Left hindlimb (tissue), 1 donor: ENCODE data around the gene EVPLL.
"Not testable (repeated sequence)": the region's sequence is repeated elsewhere in the genome, so short reads cannot be mapped to it uniquely, and the experiment has no call there.

Experiments used
- DNase-seq: peaks from one replicate; pipeline ENCODE4 v3.0.0-alpha.2; 2018

EVPLL gene

DNA sequence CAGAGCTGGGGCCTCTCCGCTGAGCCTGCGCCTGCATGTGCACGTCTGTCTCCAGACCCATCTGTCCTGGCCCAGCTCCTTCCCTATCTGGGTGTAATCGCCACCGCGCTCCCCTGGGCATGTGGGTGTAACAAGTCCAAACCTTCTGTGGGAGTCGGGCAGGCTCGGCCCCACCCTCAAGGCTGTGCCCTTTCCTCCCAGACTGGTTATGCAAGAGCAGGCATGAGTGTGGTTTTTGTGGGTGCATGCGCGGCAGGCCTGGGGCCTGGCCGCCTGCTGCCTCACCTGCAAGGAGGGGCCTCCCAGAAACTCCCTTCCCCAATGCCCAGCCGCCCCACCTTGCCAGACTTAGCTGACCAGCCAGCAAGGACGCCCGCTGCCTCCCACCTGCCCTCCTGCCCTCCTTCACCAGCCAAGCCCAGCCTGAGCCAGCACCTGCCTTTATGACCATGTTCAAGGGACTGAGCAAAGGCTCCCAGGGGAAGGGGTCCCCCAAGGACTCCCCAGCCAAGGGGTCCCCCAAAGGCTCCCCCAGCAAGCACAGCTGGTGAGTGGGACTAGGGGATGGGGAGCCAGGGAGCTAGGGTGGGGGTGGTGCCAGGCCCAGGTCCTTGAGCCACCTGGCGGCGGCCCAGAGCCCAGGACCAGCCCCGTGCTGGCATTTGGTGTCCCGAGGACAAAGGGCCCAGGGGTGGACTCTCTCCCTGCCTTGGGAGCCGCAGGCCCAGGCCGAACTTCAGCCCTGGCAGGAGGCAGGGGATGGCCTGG, at the start of gene EVPLL:
Gene EVPLL (plus strand): TSS at position 342 of the 768 bp plus-strand sequence. CDS start 3,160 bp downstream, outside the sequence.
- no peak for DNase-seq

DNA sequence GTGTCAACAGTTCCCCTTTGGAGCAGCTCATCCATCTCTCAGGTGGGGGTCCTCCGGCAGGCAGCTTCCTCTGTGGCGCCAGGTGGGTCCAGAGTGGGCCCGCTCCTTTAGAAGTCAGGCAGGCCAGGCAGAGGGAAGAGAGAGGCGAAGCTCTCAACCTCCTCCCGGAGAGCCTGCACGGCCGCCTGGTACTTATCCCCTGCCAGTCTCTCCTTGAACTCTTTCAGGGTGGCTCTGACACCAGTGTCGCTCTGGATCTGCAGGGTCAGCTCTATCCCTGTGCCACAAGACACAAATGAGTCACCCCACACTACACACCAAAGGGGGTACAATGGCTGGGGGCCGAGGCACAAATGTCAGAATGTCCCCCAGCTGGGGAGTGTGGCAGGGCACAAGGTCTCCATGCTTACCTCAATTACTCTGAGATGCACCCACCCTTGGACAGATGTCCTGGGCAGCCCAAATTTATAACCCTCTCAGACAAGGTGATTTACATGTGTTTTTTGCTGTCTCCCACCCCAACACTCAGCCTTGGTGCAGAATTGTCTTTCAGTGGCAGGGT, 48.9 kb upstream of the EVPLL start:
- DNase-seq: no peak

DNA sequence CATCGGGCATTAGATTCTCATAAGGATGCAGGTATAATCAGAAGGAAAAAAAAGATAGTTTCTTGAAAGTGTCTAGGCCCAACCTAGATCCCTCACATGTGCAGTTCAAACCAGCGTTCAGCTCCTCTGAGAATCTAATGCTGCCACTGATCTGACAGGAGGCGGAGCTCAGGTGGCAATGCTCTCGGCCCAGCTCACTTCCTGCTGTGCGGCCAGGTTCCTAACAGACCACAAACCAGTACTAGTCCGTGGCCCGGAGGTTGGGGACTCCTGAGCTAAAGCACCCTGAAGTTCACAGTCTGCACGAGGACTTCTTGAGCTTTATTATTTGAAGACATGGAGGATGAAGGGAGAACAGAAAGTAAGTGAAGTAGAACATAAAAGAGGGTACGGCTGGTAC, 45.7 kb upstream of the EVPLL start:
- no peak for DNase-seq

DNA sequence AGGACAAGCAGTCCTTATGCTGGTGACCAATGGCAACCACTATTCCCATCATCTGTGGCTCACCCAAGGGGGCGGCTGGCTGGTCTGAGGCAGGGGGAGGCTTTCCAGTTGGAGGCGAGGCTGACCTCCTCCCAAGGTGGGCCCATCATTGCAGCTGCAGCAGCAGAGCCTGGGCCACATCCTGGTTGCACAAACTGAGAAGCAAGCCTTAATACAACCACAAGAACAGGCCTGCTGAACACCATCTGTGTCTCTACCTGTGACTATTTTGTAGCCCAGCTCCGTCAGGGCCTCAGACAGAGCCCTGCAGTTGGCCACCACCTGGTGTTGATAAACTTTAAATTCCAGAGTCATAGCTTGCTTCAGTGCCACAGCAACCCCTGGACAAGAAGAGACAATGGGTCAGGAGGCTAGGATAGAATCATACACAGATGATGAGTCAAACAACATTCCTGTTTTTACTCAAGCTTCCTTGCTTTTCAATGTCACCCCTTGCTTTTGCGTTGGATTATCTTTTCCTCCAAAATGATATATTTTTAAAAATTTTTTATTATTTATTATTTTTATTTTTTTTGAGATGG, 44.6 kb upstream of the EVPLL start:
- DNase-seq: no peak

DNA sequence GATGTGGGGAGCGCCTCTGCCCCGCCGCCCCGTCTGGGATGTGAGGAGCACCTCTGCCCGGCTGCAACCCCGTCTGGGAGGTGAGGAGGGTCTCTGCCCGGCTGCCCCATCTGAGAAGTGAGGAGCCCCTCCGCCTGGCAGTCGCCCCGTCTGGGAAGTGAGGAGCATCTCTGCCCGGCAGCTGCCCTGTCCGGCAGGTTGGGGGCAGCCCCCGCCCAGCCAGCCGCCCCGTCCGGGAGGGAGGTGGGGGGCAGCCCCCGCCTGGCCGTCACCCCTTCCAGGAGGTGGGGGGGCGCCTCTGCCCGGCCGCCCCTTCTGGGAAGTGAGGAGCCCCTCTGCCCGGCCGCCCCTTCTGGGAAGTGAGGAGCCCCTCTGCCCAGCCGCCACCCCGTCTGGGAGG, 39.4 kb upstream of the EVPLL start:
- not testable (repeated sequence) for DNase-seq

DNA sequence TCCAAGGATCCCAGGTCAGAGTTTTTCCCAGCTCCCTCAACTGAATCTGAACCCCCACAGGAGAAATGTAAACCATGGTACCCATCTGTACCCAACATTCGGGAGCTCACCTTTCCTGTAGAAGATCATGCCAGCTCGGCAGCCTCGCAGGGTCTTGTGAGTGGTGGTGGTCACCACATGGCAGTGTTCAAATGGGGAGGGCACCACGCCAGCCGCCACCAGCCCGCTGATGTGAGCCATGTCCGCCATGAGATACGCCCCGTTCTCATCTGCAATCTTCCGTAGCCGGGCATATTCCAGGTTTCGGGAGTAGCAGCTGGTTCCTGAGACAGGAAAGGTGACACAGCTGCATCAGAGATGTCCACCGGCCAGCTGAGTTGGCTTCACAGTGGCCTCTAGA, 37.6 kb upstream of the EVPLL start:
- no peak for DNase-seq

DNA sequence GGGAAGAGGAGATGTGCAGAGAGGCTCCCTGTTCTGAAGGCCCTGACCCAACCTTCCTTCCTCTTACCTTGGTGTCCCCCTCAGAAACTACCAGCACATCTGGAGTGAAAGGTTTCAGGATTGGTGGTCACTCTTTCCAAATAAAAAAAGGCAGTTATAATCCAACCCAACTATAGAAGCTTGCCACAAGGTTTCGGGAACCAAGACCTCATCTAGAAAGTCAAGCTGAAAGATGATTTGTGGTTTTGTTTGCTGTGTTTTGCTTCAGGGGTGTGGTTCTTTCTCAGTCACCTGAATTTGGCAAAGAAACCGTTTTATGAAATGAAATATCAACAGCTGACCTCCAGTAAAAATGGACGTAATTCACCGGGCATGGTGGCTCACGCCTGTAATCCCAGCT, 33.6 kb upstream of the EVPLL start:
- DNase-seq: no peak

DNA sequence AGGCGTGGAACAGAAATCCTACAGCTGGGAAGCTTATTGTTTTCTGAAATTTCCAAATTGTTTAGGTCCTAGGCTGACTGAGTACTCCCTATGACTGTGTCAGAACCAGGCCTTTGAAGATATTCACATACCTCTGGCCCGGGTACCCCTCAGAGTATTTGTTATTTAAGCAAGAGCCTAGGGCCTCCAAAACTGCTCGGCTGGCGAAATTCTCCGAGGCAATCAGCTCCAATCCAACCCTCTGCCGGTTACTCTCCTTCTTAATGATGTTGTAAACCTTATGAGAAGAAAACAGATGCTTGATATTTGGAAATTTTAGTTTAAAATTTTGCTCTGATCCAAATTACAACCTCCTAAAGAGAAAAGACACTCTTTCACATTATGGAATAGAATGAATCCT, 24.0 kb upstream of the EVPLL start:
- DNase-seq: no peak

DNA sequence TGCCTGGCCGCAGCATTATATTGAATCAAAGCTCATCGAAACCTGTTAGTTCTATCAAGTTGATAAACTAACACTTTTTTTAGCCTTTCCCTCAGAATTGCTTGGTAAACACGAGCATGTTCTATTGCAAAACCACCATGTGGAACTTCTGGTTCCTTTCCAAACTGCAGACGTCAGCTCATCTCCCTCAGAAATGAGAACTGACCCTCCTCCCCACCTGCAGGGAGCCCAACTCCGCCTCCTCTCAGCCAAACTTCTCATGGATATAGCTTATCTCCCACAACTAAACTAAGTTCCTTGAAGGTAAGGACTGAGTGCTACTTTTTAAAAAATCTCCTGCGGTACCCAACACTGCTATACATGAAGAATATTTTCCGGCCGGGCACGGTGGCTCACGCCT, 21.0 kb upstream of the EVPLL start:
- DNase-seq: no peak

DNA sequence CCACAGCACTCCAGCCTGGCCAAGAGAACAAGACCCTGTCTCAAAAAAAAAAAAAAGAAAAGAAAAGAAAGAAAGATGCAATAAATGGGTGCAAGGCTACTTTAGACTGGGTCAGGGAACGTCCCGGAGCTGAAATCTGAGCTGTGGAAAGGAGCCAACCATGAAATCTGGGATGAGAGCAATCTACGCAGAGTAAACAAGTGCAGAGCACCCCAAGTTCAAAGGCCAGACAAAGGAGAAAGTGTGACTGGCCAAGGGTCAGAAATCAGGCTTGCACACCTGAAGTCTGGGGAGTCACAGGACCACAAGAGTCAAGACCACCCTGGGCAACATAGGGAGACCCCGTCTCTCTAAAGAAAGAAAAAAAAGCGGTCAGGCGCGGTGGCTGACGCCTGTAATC, 17.1 kb upstream of the EVPLL start:
- DNase-seq: no peak

DNA sequence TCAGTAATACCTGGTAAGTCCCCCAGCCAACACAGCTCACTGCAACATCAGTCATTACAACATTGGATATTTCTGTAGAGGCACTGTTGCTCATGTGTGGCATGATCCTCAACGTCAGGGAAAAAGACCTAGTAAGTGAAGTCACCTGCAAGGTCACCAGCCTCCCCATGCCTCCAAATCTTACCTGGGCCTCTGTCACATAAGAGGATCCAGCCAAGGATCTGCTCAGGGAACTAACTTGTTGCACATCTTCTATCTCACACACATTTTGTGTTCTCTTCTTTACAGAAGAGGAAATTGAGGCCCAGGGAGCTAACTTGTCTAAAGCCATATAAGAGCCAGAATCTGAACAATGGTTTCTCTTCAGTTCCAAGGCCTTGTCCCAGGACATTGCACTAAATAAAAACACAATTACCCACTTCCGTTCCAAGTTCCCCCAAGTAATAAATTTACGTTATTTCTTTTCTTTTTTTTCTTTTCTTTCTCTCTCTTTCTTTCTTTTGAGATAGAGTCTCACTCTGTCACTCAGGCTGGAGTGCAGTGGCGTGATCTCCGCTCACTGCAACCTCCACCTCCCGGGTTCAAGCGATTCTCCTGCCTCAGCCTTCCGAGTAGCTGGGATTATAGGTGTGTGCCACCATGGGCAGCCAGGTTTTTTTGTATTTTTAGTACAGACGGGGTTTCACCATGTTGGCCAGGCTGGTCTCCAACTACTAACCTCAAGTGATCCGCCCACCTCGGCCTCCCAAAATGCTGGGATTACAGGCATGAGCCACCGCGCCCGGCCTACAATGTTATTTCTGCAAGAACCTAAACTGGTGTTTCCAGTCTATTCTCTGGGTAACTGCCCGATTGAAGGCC, 15.5 kb upstream of the EVPLL start:
- DNase-seq: no peak

DNA sequence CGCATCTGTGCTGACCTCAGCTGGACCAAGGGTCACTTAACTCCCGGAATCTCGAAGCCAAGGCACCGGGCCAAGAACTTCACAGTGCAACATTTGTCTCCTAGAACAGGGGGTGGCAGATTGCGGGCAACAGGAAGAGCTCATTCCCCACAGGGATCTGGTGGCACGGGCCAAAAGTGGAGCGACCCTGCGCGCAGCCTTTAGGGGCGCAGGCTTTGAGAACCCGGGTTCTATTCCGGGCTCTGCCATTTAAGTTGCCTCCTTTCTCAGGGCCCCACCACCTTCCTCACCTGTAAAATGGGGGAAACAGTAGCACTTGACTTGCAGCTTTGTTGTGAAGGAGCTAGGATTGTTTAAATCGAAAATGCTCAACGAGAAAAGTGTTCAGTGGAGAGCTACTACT, 14.9 kb upstream of the EVPLL start:
- DNase-seq: no peak

DNA sequence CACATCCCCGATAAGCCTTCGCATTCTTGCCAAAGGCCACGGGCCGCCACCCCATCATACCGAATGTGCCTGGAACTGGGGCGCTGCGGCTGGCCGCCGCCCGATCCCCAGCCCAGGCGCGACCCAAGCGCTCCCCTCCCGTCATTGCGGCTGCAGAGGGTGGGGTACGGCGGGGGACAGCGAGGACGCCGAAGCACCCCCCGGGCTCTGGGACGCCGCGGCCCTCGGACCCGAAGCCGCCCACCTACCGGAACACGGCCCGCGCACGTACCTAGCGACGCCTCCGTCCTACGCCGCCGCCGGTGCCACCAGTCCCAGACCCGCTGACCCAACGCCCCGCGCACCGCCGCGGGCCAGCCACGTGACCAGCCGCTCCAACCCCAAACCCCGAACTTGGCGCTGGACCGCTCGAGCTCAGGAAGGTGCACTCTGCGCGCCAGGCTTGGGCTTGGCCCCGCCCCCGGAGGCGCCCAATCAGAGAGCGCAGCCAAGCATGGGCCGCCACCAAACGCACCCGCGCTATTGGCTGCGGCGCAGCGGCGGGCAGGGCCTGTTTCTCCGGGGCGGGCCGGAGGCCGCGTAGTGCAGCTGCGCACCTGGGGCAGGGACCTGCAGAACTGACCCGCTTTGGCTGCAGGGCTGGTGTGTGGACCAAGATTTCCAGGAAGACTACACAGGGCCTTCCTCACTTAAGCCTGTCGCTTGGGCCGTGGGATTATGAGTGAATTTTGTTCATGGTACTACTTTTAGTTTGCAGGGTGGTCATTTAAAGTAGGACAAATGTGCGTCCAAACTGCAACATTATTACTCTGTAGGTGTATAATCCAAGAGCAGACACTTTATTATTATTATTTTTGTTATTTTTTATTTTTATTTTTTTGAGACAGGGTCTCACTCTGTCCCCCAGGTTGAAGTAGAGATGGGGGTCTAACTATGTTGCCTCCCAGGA, 14.2 kb upstream of the EVPLL start, which contains the start of gene SHMT1:
Gene SHMT1 (minus strand): TSS at position 450 of the 949 bp plus-strand sequence. CDS start 7,569 bp downstream, outside the sequence.
- peak; percentile 92 for DNase-seq

DNA sequence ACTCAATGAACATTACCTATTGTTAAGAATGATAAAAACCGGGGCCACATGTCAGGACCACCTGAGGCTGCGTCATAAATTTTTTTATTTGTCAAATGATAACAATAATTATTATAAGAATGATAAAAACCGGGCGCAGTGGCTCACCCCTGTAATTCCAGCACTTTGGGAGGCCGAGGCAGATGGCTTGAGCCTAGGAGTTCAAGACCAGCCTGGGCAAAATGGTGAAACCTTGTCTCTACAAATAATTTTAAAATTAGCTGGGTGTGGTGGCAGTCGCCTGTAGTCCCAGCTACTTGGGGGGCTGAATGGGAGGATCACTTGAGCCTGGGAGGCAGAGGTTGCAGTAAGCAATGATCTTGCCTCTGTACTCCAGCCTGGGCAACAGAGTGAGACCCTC, 13.4 kb upstream of the EVPLL start:
- DNase-seq: no peak

DNA sequence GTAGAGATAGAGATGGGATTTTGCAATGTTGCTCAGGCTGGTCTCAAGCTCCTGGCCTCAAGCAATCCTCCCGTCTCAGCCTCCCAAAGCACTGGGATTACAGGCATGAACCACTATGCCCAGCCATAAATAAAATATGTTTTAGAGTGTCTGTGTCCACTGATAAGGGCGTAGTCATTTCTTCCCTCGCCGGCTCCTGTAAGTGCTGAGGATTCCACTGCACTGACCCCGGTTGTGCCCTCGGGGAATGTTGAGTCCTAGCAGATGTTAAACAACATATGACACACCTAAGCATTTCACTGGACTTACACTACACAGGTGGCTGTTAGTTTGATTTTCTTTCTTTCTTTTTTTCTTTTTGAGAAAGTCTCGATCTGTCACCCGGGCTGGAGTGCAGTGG, 8.6 kb upstream of the EVPLL start:
- no peak for DNase-seq

DNA sequence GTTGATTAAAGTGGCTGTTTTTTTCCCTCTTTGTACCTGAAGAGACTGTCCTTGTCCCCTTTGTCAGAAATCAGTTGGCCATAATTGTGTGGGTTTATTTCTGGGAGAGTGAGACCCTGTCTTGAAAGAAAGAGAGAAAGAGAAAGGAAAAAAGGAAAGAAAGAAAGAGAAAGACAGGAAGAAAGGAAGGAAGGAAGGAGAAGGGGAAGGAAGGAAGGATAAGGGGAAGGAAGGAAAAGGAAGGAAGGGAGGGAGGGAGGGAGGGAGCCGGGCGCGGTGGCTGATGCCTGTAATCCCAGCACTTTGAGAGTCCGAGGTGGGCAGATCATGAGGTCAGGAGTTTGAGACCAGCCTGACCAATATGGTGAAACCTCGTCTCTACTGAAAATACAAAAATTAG, 6.8 kb upstream of the EVPLL start:
- DNase-seq: no peak

DNA sequence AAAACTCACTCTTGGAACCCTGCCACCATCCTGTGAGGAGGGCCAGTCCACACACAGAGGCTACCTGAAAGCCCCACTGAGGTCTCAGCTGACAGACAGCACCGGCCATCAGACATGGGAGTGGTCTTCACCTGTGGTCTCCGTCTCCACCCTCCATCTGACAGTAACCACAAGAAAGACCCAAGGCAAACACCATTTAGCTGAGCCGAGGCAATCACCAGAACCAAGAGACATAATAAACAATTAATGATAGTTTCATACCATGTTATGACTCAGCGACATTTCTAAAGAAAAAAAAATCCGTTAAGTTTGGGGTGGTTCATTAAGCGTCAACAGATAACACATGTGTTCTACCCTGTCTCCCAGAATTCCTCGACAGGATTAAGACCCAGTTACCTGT, 6.1 kb upstream of the EVPLL start:
- no peak for DNase-seq

DNA sequence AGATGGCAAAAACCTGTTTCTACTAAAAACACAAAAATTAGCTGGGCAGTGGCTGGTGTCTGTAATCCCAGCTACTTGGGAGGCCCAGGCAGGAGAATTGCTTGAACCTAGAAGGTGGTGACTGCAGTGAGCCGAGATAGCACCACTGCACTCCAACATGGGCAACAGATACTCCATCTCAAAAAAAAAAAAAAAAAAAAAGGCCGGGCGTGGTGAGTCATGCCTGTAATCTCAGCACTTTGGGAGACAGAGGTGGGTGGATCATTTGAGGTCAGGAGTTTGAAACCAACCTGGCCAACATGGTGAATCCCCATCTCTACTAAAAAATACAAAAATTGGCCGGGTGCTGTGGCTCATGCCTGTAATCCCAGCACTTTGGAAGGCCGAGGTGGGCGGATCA, 4.4 kb upstream of the EVPLL start:
- DNase-seq: not testable (repeated sequence)

DNA sequence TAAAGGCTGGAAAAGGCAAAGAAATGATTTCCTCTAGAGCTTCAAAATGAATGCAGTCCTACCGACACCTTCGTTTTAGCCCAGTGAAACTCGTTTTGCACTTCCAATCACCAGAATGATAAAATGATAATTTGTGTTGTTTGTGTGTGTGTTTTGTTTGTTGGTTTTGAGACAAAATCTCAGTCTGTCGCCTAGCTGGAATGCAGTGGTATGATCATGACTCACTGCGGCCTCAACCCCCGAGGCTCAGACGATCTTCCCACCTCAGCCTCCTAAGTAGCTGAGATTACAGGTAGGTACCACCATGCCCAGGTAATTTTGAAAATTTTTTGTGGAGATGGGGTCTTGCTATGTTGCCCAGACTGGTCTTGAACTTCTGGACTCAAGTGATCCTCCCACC, 3.4 kb upstream of the EVPLL start:
- DNase-seq: no peak

DNA sequence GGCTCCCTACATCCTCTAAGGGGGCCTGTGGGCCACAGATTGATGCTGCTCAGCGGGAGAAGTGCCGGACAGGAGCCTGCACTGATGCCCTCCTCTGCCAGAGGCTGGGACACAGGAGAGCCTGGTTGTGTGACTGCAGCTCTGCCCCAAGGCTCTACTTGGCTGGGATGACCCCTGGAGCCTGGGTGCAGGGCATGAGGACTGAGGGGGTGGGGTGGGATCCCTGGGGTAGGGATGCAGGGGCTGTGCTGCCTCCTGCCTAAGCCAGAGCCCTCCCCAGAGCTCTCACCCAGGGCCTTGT, 577 bp downstream of the EVPLL start:
- DNase-seq: no peak

DNA sequence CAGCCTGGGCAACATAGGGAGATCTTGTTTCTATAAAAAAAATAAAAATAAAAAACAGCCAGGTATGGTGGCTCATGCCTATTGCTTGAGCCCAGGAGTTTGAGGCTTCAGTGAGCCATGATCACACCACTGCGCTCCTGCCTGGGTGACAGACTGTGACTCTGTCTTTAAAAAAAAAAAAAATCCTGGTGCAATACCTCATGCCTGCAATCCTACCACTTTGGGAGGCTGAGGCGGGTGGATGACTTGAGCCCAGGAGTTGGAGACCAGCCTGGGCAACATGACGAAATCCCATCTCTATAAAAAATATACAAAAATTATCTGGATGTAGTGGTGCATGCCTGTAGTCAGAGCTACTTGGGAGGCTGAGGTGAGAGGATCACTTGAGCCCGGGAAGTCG, 1.0 kb downstream of the EVPLL start:
- DNase-seq: not testable (repeated sequence)
